GM19455 (cell line): ENCODE results near the gene ZNF560.
A peak's percentile ranks its signal among the peaks of the same experiment; 100 is the strongest.

Experiments used
- ATAC-seq: cut with Tn5 transposase; IDR thresholded peaks from one replicate; pipeline ENCODE4 v1.9.1; 2021; ENCODE audit not compliant: unreplicated experiment

The ZNF560 gene

GRCh38 chr19:9436358-9436757 lies 62.1 kb downstream of the ZNF560 start:
- no peak for ATAC-seq

DNA sequence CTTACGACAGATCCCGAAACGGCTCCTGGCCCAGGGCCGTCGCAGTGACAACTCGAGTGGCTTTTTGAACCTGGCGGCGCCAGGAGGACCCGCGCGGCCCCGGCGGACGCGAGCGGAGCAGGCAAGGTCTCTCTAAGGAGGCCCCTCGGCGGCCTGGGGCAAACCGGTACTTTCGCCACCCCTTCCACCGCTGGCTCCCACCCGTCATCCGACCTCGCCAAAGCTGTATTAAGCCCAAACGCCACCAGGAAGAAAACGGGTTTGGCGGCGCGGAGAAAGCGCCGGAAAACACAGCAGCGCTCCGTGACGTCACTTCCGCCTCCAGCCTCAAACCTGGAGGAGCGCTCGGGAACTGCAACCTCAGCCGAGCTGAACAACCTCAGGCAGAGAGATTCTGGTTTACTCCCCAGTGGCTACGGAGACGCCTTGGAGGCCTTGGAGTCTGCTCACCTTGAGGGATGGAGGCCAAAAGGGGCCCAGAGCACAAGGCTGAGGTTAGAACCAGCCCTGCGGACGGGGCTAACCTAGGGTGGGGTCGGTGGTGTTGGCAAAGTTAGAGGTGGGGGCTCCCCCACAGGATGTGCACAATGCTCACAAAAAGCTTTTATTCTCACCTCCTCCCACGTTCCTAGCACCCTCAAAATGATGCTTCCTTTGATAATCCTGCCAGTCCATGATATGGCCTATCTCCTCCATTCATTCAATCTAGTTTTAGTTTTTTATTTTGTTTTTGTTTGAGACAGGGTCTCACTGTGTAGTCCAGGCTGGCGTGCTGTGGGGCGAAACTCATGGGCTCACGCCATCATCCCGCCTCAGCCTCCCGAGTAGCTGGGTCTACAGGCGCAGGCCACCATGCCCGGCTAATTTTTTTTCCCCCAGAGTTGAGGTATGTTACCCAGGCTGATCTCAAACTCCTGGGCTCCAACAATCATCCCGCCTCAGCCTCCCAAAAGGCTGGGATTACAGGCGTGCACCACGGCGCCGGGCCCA lies 62.8 kb downstream of the ZNF560 start, which contains the start of gene ZNF266:
Gene ZNF266, minus strand, starts transcription at position 295 of the 990 bp plus-strand sequence. CDS start 15,484 bp downstream, outside the sequence.
- peak; percentile 89 for ATAC-seq

DNA sequence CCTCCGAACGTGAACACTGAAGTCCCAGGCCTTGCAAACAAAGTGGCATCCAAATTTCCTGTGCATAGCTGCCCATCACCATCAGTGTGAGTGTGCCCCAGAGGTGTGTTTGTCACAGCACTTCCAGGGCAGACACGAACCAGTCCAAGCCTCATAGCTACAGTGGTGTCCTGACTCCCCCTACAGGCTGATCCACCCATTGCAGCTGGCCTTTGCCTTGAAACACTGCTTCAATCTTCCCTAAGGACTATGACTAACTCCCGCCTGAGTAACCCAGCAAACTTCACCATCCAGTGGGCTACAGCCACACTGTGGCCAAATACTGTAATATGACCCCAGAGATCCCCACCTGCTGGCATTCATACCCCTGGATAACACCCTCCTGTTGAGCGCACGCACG lies 66.9 kb downstream of the ZNF560 start:
- ATAC-seq: no peak

DNA sequence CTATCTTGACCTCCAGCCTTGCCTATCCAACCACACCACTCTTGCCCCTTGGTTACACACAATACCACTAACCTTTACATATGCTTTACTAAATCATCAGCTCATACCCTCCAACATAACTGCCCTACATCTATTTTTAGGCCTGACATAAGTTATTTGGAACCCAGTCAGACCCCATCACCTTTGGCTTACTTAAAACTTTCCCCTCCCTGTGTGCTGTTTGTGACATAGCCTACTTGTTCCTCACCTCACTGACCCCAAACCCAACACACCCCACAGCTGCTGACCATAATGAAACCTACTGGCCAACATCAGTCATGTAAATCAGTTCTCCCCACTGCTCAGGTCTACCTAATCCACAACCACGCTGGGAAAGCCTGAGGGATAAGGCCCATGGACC lies 68.0 kb downstream of the ZNF560 start:
- ATAC-seq: no peak

DNA sequence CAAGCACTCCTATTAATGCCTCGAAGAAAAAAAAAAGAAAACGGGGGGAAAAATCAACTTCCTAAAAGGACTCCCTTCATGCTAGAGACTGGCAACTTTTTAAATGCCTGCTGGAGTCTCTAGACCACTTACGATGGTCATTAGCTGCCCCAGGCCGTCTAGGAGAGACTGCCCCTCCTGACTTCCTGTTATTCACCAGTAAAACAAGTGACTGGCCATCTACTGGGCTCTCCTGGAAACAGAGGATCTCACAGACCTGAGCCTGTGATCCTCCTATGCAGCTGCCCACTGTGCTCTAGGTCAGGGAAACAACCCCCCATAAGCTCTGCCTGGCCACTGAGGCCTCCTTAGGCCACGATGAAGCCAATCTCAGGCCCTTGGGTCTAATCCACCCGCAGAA lies 70.5 kb downstream of the ZNF560 start:
- no peak for ATAC-seq
